ENCODE measurements around the gene CISTR. TPM values are rescaled to one million over a fixed set of nuclear protein-coding genes. Genes with fewer than 3 reads are reported as not detected.

CISTR gene
- total and polyA plus RNA-seq, 2 experiments from 2014 or later = not detected

GRCh38 chr12:53782093-53782703 lies 30.4 kb upstream of the CISTR start:
- Histone ChIP-seq H4K20me1 (replicated peaks; ENCODE audit: insufficient read depth) (no peaks in the 10 kb centered on the region), H3K9me2 (ENCODE audit: insufficient read depth) (no peaks in the 10 kb centered on the region), H3K4me3 (no peak overlapping the region), H3F3A (replicated peaks; ENCODE audit: low read depth) (no peaks in the 10 kb centered on the region), H3K27me3 (ENCODE audit: insufficient read depth) (no peaks in the 10 kb centered on the region; the same call in 1 of the 2 replicates), H3K36me3 (ENCODE audit: insufficient read depth) (no peaks in the 10 kb centered on the region), H3K4me1 (ENCODE audit: insufficient read depth) (no peaks in the 10 kb centered on the region), H2AFZ (no peak overlapping the region), H3K79me2 (replicated peaks; ENCODE audit: insufficient read depth) (no peaks in the 10 kb centered on the region), H3K27ac (ENCODE audit: low read depth) (no peak overlapping the region), H3K4me2 (no peak overlapping the region)
- Mint-ChIP-seq H3K27me3 (ENCODE audit: insufficient read depth, low read depth, poor library complexity) (peaks cover 8% of the 10 kb centered on the region), H3K9me3 (no peaks in the 10 kb centered on the region), H3K27ac (no peak overlapping the region), H3K4me3 (no peak overlapping the region), H3K36me3 (ENCODE audit: low read depth) (no peaks in the 10 kb centered on the region), H3K4me1 (peaks cover 16% of the 10 kb centered on the region)
- ATAC-seq = no peak
- TF ChIP-seq EZH2 (IDR thresholded peaks at IDR 0.05; ENCODE audit: low read depth, unreplicated experiment) (no peak), REST (IDR thresholded peaks at IDR 0.05; ENCODE audit: unreplicated experiment) (no peak), ETS1 (IDR thresholded peaks at IDR 0.05) (no peak), ZNF114 (CRISPR knock-in tag; IDR thresholded peaks at IDR 0.05) (no peak), JUNB (IDR thresholded peaks at IDR 0.05; ENCODE audit: unreplicated experiment) (no peak), ZNF331 (CRISPR knock-in tag; IDR thresholded peaks at IDR 0.05; ENCODE audit: low read depth) (no peak), CTCF (conservative IDR thresholded peaks at IDR 0.05; ENCODE audit: low read depth in 2 of 2) (no peak), CREB1 (CRISPR knock-in tag; IDR thresholded peaks at IDR 0.05; ENCODE audit: low read depth) (no peak), ZNF462 (CRISPR knock-in tag; IDR thresholded peaks at IDR 0.05) (no peak), EZH2phosphoT487 (IDR thresholded peaks at IDR 0.05; ENCODE audit: unreplicated experiment) (no peak), STAT1 (IDR thresholded peaks at IDR 0.05; ENCODE audit: unreplicated experiment) (no peak), NANOG (IDR thresholded peaks at IDR 0.05; ENCODE audit: borderline replicate concordance) (no peak)
- no peak for DNase-seq (ENCODE audit: low spot score)

All from GM23338 (cell line).